GM23338 (cell line): ENCODE results near the gene HS6ST2. TPM values are rescaled to one million over a fixed set of nuclear protein-coding genes. Genes with fewer than 3 reads are reported as not detected.

Source experiments
- ATAC-seq: fragments of 200-7000 bp; cut with Tn5 transposase; 3 replicates; pipeline ENCODE4 v1.9.1; 2020
- DNase-seq: peaks from one replicate; pipeline ENCODE4 v3.0.0-alpha.2; 2015; ENCODE audit warnings: low spot score
- H2AFZ ChIP-seq: fragments of 200-600 bp; sonication (generic); 2 replicates; pipeline ENCODE4 v1.8.0; 2016; ENCODE audit warnings: antibody characterized with exemption, mild to moderate bottlenecking, moderate library complexity
- H3F3A ChIP-seq: fragments of 200-600 bp; sonication (generic); replicated peaks from 2 replicates; pipeline ENCODE4 v1.8.0; 2017; ENCODE audit warnings: antibody characterized with exemption, mixed run types, low read depth
- H3K27ac ChIP-seq: fragments of 200-600 bp; sonication (generic); 2 replicates; pipeline ENCODE4 v1.6.1; 2016; ENCODE audit warnings: low read depth
- H3K27me3 ChIP-seq: fragments of 200-600 bp; sonication (generic); 2 replicates; pipeline ENCODE4 v1.8.0; 2016; ENCODE audit warnings: mild to moderate bottlenecking, mixed run types, moderate library complexity; ENCODE audit not compliant: insufficient read depth
- H3K36me3 ChIP-seq: fragments of 200-600 bp; sonication (generic); 2 replicates; pipeline ENCODE4 v1.8.0; 2016; ENCODE audit warnings: mild to moderate bottlenecking; ENCODE audit not compliant: insufficient read depth
- H3K4me1 ChIP-seq: fragments of 200-600 bp; sonication (generic); 2 replicates; pipeline ENCODE4 v1.8.0; 2016; ENCODE audit warnings: mild to moderate bottlenecking, moderate library complexity; ENCODE audit not compliant: insufficient read depth
- H3K4me2 ChIP-seq: fragments of 200-600 bp; sonication (generic); 2 replicates; pipeline ENCODE4 v1.7.1; 2017; ENCODE audit warnings: mixed run types
- H3K4me3 ChIP-seq: fragments of 200-600 bp; sonication (generic); 2 replicates; pipeline ENCODE4 v1.6.1; 2016; ENCODE audit warnings: mixed run types
- H3K79me2 ChIP-seq: fragments of 200-600 bp; sonication (generic); replicated peaks from 2 replicates; pipeline ENCODE4 v1.8.0; 2017; ENCODE audit warnings: mild to moderate bottlenecking; ENCODE audit not compliant: insufficient read depth
- H3K9me2 ChIP-seq: fragments of 200-600 bp; sonication (generic); 2 replicates; pipeline ENCODE4 v1.8.0; 2017; ENCODE audit not compliant: insufficient read depth
- H4K20me1 ChIP-seq: fragments of 200-600 bp; sonication (generic); replicated peaks from 2 replicates; pipeline ENCODE4 v1.8.0; 2017; ENCODE audit warnings: mild to moderate bottlenecking; ENCODE audit not compliant: insufficient read depth
- H3K27ac Mint-ChIP-seq: 2 replicates; pipeline ENCODE4 v1.8.0; 2020; ENCODE audit warnings: inconsistent platforms, mild to moderate bottlenecking, moderate library complexity, mixed read lengths
- H3K27me3 Mint-ChIP-seq: 3 replicates; pipeline ENCODE4 v1.8.0; 2022; ENCODE audit warnings: low read depth, mild to moderate bottlenecking, moderate library complexity, mixed read lengths, inconsistent platforms; ENCODE audit not compliant: insufficient read depth, poor library complexity
- H3K36me3 Mint-ChIP-seq: 3 replicates; pipeline ENCODE4 v1.8.0; 2021; ENCODE audit warnings: low read depth, mild to moderate bottlenecking, inconsistent platforms, moderate library complexity, mixed read lengths
- H3K4me1 Mint-ChIP-seq: 3 replicates; pipeline ENCODE4 v1.8.0; 2020; ENCODE audit warnings: mild to moderate bottlenecking, inconsistent platforms, mixed read lengths
- H3K4me3 Mint-ChIP-seq: 3 replicates; pipeline ENCODE4 v1.8.0; 2021; ENCODE audit warnings: moderate library complexity, mild to moderate bottlenecking, inconsistent platforms, mixed read lengths
- H3K9me3 Mint-ChIP-seq: 3 replicates; pipeline ENCODE4 v1.8.0; 2020; ENCODE audit warnings: moderate library complexity, mild to moderate bottlenecking, inconsistent platforms, mixed read lengths
- CREB1 ChIP-seq: fragments of 250-450 bp; sonication (Bioruptor Pico); IDR thresholded peaks from 2 replicates; pipeline ENCODE4 v1.5.0; 2020; ENCODE audit warnings: low read depth, mild to moderate bottlenecking, moderate library complexity
- EZH2 ChIP-seq: fragments of 200-600 bp; sonication (generic); IDR thresholded peaks from one replicate; pipeline ENCODE4 v1.8.0; 2017; ENCODE audit warnings: antibody characterized with exemption, mild to moderate bottlenecking, low read depth; ENCODE audit not compliant: unreplicated experiment
- NANOG ChIP-seq: IDR thresholded peaks from 2 replicates; pipeline ENCODE4 v1.6.1; 2016; ENCODE audit warnings: antibody characterized with exemption, borderline replicate concordance
- POLR2AphosphoS5 ChIP-seq: IDR thresholded peaks from 2 replicates; pipeline ENCODE4 v1.6.1; 2016; ENCODE audit warnings: antibody characterized with exemption, low read depth
- REST ChIP-seq: IDR thresholded peaks from one replicate; pipeline ENCODE4 v1.6.1; 2018; ENCODE audit warnings: antibody characterized with exemption; ENCODE audit not compliant: unreplicated experiment
- STAT1 ChIP-seq: IDR thresholded peaks from one replicate; pipeline ENCODE4 v1.6.1; 2016; ENCODE audit warnings: antibody characterized with exemption; ENCODE audit not compliant: unreplicated experiment
- ZNF331 ChIP-seq: fragments of 250-450 bp; sonication (Bioruptor Pico); IDR thresholded peaks from 2 replicates; pipeline ENCODE4 v1.5.0; 2020; ENCODE audit warnings: low read depth, mild to moderate bottlenecking, moderate library complexity
- ZNF462 ChIP-seq: fragments of 250-450 bp; sonication (Bioruptor Pico); IDR thresholded peaks from 2 replicates; pipeline ENCODE4 v1.5.0; 2020; ENCODE audit warnings: mild to moderate bottlenecking, moderate library complexity
- polyA plus RNA-seq: library from polyadenylated mRNA; unstranded; fragments of >200 nt; fragmentation: Nextera tagmentation; extraction: Ambion mirVana; gene quantifications from 2 replicates; pipeline ENCODE4 v1.2.1, GENCODE V29; 2016
- total RNA-seq: library from RNA; depleted of rRNA; stranded (reverse); fragments of >200 nt; shearing (Covaris generic); gene quantifications from 2 replicates; pipeline ENCODE4 v1.2.3, GENCODE V29; 2014

The HS6ST2 gene
- total and polyA plus RNA-seq, 2 experiments from 2014 or later = 0.82 to 4.8 TPM

- Histone ChIP-seq H3K4me1 (peaks cover 27% of the 10 kb centered on the region), H2AFZ (no peak overlapping the region), H3K36me3 (no peaks in the 10 kb centered on the region), H3K27ac (no peak overlapping the region), H3K9me2 (no peaks in the 10 kb centered on the region), H3F3A (no peaks in the 10 kb centered on the region), H3K27me3 (peaks cover 39% of the 10 kb centered on the region), H4K20me1 (no peaks in the 10 kb centered on the region), H3K4me3 (no peak overlapping the region), H3K4me2 (no peak overlapping the region), H3K79me2 (no peaks in the 10 kb centered on the region)
- DNase-seq = no peak
- Mint-ChIP-seq H3K36me3 (no peaks in the 10 kb centered on the region), H3K27me3 (peaks cover 21% of the 10 kb centered on the region), H3K9me3 (no peaks in the 10 kb centered on the region), H3K4me3 (no peak overlapping the region), H3K4me1 (peaks cover 32% of the 10 kb centered on the region), H3K27ac (no peak overlapping the region)
- TF ChIP-seq EZH2 = no peak
- no peak for TF ChIP-seq ZNF331
- ATAC-seq = no peak; the same call in 2 of the 3 replicates
These were observed 214.0 kb downstream of the HS6ST2 start for GRCh38 chrX:132744470-132744869.

- no peak overlapping the region; the same call in 2 of the 3 replicates for H3K4me3 Mint-ChIP-seq
- Histone ChIP-seq H3K36me3 (no peaks in the 10 kb centered on the region), H3F3A (no peaks in the 10 kb centered on the region), H3K4me1 (peaks cover 20% of the 10 kb centered on the region), H3K4me3 (no peak overlapping the region), H3K9me2 (no peaks in the 10 kb centered on the region), H2AFZ (no peak overlapping the region), H3K27ac (no peak overlapping the region), H3K4me2 (peak overlapping the region; percentile 23; the same call in 1 of the 2 replicates), H3K79me2 (no peaks in the 10 kb centered on the region), H3K27me3 (peaks cover 39% of the 10 kb centered on the region), H4K20me1 (no peaks in the 10 kb centered on the region)
- no peaks in the 10 kb centered on the region for H3K9me3 Mint-ChIP-seq
- H3K4me1 Mint-ChIP-seq = peaks cover 19% of the 10 kb centered on the region
- TF ChIP-seq NANOG = peak; percentile 79
- TF ChIP-seq EZH2 = no peak
- H3K27me3 Mint-ChIP-seq = peaks cover 22% of the 10 kb centered on the region
- H3K36me3 Mint-ChIP-seq = no peaks in the 10 kb centered on the region
- DNase-seq (peak; percentile 43), ATAC-seq (peak; percentile 93)
- no peak overlapping the region for H3K27ac Mint-ChIP-seq
These were observed 215.3 kb downstream of the HS6ST2 start for GRCh38 chrX:132743086-132743485.

- H3K4me3 Mint-ChIP-seq = no peak overlapping the region
- H3K4me1 ChIP-seq = peaks cover 20% of the 10 kb centered on the region
- TF ChIP-seq EZH2 = no peak
- no peak for TF ChIP-seq ZNF462 (CRISPR knock-in tag)
- no peak for TF ChIP-seq CREB1 (CRISPR knock-in tag)
- no peak for TF ChIP-seq STAT1
- no peak for TF ChIP-seq POLR2AphosphoS5
- no peak for TF ChIP-seq REST
These were observed 216.2 kb downstream of the HS6ST2 start for GRCh38 chrX:132742246-132742645.

More at GRCh38 chrX:132742246-132742645, 216.2 kb downstream of the HS6ST2 start:
- Histone ChIP-seq H3K27ac (no peak overlapping the region), H3F3A (no peaks in the 10 kb centered on the region), H3K79me2 (no peaks in the 10 kb centered on the region), H3K9me2 (no peaks in the 10 kb centered on the region), H4K20me1 (no peaks in the 10 kb centered on the region), H3K4me2 (no peak overlapping the region), H2AFZ (no peak overlapping the region), H3K36me3 (no peaks in the 10 kb centered on the region), H3K27me3 (peaks cover 39% of the 10 kb centered on the region), H3K4me3 (no peak overlapping the region)
- Mint-ChIP-seq H3K27me3 (peaks cover 22% of the 10 kb centered on the region), H3K4me1 (peaks cover 18% of the 10 kb centered on the region), H3K27ac (no peak overlapping the region), H3K9me3 (no peaks in the 10 kb centered on the region), H3K36me3 (no peaks in the 10 kb centered on the region)
- DNase-seq (no peak), ATAC-seq (no peak)
